GM12878 (cell line): ENCODE results near the gene VIPR2. TPM values are rescaled to one million over a fixed set of nuclear protein-coding genes. Genes with fewer than 3 reads are reported as not detected.

Experiments
- ATAC-seq: fragments of 200-7000 bp; cut with Tn5 transposase; 3 replicates; pipeline ENCODE4 v1.9.1; 2020; ENCODE audit warnings: mild to moderate bottlenecking, moderate library complexity
- BruUV-seq: library from RNA; stranded (reverse); fragments of 400-500 nt; replicated peaks from 2 replicates; lab custom pipeline; 2021; lab: Mats Ljungman, UMichigan
- CTCF ChIA-PET: fragments of 300-600 bp; sonication (Branson Sonifier 250); formaldehyde crosslinking; extraction: SDS; loops from one replicate; lab custom pipeline; 2021; ENCODE audit warnings: inconsistent platforms; lab: Yijun Ruan, JAX
- POLR2A ChIA-PET: fragments of 350-600 bp; formaldehyde crosslinking; extraction: SDS; loops from one replicate; lab custom pipeline; 2021; ENCODE audit warnings: inconsistent platforms; lab: Charles Lee
- RAD21 ChIA-PET: fragments of 300-600 bp; sonication (Branson Sonifier 250); formaldehyde crosslinking; loops from one replicate; lab custom pipeline; 2023; ENCODE audit warnings: antibody characterized with exemption; ENCODE audit not compliant: unreplicated experiment; lab: Charles Lee
- SMC1A ChIA-PET: fragments of 300-600 bp; sonication (Branson Sonifier 250); formaldehyde crosslinking; loops from one replicate; lab custom pipeline; 2023; ENCODE audit not compliant: unreplicated experiment, uncharacterized antibody; lab: Charles Lee
- DNase-seq: peaks from one replicate; pipeline ENCODE4 v3.0.0-alpha.2; 2011; ENCODE audit warnings: low read depth, low spot score
- FAIRE-seq: peaks from 3 replicates; lab custom pipeline; 2011; peaks lifted over from hg19 to GRCh38; lab: Jason Lieb, UNC
- H2AFZ ChIP-seq: 2 replicates; pipeline ENCODE4 v1.6.0; 2011; ENCODE audit warnings: low read depth, low read length, control low read depth; ENCODE audit not compliant: control insufficient read depth
- H3K27ac ChIP-seq: 2 replicates; pipeline ENCODE4 v1.5.1; 2011; ENCODE audit warnings: control low read depth; ENCODE audit not compliant: control insufficient read depth, insufficient read depth
- H3K27me3 ChIP-seq, 2 experiments: replicated peaks in 1 of 2; 2 replicates each; pipeline versions ENCODE4 v1.6.0 to v1.6.1; 2011; ENCODE audit warnings: low read length in 1 of 2; ENCODE audit not compliant: control insufficient read depth in 2 of 2, insufficient read depth in 2 of 2
- H3K36me3 ChIP-seq, 2 experiments: 2 replicates each; pipeline ENCODE4 v1.5.1; 2011; ENCODE audit warnings: low read length in 1 of 2; ENCODE audit not compliant: control insufficient read depth in 2 of 2, insufficient read depth in 2 of 2
- H3K4me1 ChIP-seq: 2 replicates; pipeline ENCODE4 v1.6.1; 2011; ENCODE audit warnings: mild to moderate bottlenecking, low read length, moderate library complexity, mixed read lengths; ENCODE audit not compliant: control insufficient read depth, insufficient read depth
- H3K4me2 ChIP-seq: 2 replicates; pipeline ENCODE4 v1.6.0; 2011; ENCODE audit warnings: control low read depth; ENCODE audit not compliant: control insufficient read depth, insufficient read depth
- H3K4me3 ChIP-seq: fragments of 200-600 bp; sonication (generic); 2 replicates; pipeline ENCODE4 v1.5.1; 2016
- H3K79me2 ChIP-seq: 2 replicates; pipeline ENCODE4 v1.6.0; 2011; ENCODE audit warnings: low read length; ENCODE audit not compliant: control insufficient read depth, insufficient read depth
- H3K9ac ChIP-seq: 2 replicates; pipeline ENCODE4 v1.8.0; 2011; ENCODE audit warnings: low read length, control low read depth, mixed read lengths; ENCODE audit not compliant: control insufficient read depth, insufficient read depth
- H3K9me3 ChIP-seq: replicated peaks from 3 replicates; pipeline ENCODE4 v1.5.1; 2011; ENCODE audit warnings: mild to moderate bottlenecking, low read length; ENCODE audit not compliant: control insufficient read depth, insufficient read depth
- H4K20me1 ChIP-seq: 2 replicates; pipeline ENCODE4 v1.6.0; 2011; ENCODE audit not compliant: control insufficient read depth, insufficient read depth
- ETV6 ChIP-seq, 2 experiments: fragments of 450-650 bp in 1 of 2; IDR thresholded peaks in 1 of 2; conservative IDR thresholded peaks in 1 of 2; 2 replicates each; pipeline ENCODE4 v1.6.1; 2014; ENCODE audit warnings: antibody characterized with exemption in 1 of 2, borderline replicate concordance in 1 of 2, low read depth in 1 of 2, mild to moderate bottlenecking in 1 of 2, moderate library complexity in 1 of 2
- KDM1A ChIP-seq: fragments of 200-600 bp; sonication (generic); IDR thresholded peaks from 2 replicates; pipeline ENCODE4 v1.6.1; 2016; ENCODE audit warnings: borderline replicate concordance
- MYC ChIP-seq: IDR thresholded peaks from 2 replicates; pipeline ENCODE4 v1.6.1; 2011; ENCODE audit warnings: mild to moderate bottlenecking, low read length, moderate library complexity, inconsistent platforms; ENCODE audit not compliant: insufficient read depth, insufficient replicate concordance, insufficient read length, severe bottlenecking
- NR2C2 ChIP-seq: IDR thresholded peaks from 2 replicates; pipeline ENCODE4 v1.6.1; 2011; ENCODE audit warnings: borderline replicate concordance, low read depth; ENCODE audit not compliant: control insufficient read depth, insufficient read length
- ZNF274 ChIP-seq: IDR thresholded peaks from one replicate; pipeline ENCODE4 v1.8.0; 2011; ENCODE audit not compliant: insufficient read length, insufficient read depth
- ZNF384 ChIP-seq: IDR thresholded peaks from 2 replicates; pipeline ENCODE4 v1.6.1; 2012; ENCODE audit warnings: low read depth, mild to moderate bottlenecking, low read length, improper control_type of control experiment, borderline replicate concordance
- WGBS: methylation state at CpG from one replicate; pipeline ENCODE4 v1.1.6; 2016; ENCODE audit warnings: low lambda C conversion rate; ENCODE audit not compliant: insufficient replicate concordance, insufficient coverage; ENCODE audit errors: missing lambda C conversion rate; 5-methylcytosine and 5-hydroxymethylcytosine counted together
- in situ Hi-C: fragments of 300-500 bp; cut with MboI; formaldehyde crosslinking; loops from 9 replicates; pipeline ENCODE4 v1.14.3; 2018; ENCODE audit warnings: mixed read lengths
- intact Hi-C: fragments of 100-400 bp; cut with micrococcal nuclease; formaldehyde crosslinking; loops from one replicate; pipeline ENCODE4 v1.14.2; 2022; ENCODE audit not compliant: unreplicated experiment
- polyA plus RNA-seq, 11 experiments: library from polyadenylated mRNA; depleted of rRNA in 4 of 11; unstranded in 6 of 11; stranded (reverse) in 5 of 11; fragments of >200 nt; fragmentation: Nextera tagmentation in 4 of 11; fragmentation: Illumina TruSeq in 1 of 11; extraction: Ambion mirVana in 4 of 11; extraction: Trizol in 1 of 11; gene quantifications; 1 replicate in 1 of 11; 2 replicates in 10 of 11; pipeline versions ENCODE4 v1.2.1 to v1.2.3, GENCODE V29; 2011 to 2016; ENCODE audit warnings: inconsistent platforms in 2 of 11, missing spikeins in 2 of 11, low read depth in 1 of 11
- total RNA-seq, 4 experiments: library from RNA; depleted of rRNA in 3 of 4; stranded (reverse); fragments of >200 nt in 3 of 4; fragmentation: Illumina TruSeq in 1 of 4; extraction: Trizol in 1 of 4; gene quantifications; 2 replicates each; pipeline versions ENCODE4 v1.2.1 to v1.2.3, GENCODE V29; 2013 to 2021
- TF ChIP-seq, protein P1 (sequence below): fragments of 450-650 bp; formaldehyde crosslinking; IDR thresholded peaks from 2 replicates; pipeline ENCODE4 v1.4.0; 2022; ENCODE audit warnings: mild to moderate bottlenecking, moderate library complexity

VIPR2 gene
- total and polyA plus RNA-seq, 10 of the 15 experiments (the other 5 are each of a cell fraction or from before 2014, with no cell fraction given): not detected

DNA sequence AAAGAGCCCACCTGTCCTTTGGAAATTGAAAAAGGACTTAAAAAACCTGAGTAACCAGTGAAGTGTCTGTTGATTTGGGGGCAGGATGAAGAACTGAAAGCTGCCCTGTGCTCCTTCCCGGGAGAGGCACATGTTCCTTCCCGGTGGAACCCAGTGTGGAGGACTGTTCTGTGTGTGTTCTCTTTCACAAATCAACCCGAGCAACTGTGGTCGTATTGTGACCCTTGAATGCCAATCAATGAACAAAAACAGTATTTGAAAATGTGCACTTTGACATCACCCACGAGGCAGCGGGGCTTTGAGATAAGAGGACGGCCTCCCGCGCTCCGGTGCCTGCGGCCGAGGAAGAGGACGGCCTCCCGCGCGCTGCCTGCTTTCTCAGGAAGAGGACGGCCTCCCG is 139.0 kb downstream of the VIPR2 start:
- CTCF ChIA-PET: no interaction called here
- TF ChIP-seq ZNF274: no peak
- TF ChIP-seq MYC: no peak
- no TSS peak for BruUV-seq
- H3K79me2 ChIP-seq: no peaks in the 10 kb centered on the region
- in situ Hi-C loops (no loop called here), intact Hi-C loops (no loop called here)
- no peaks in the 10 kb centered on the region for H4K20me1 ChIP-seq
- no peak overlapping the region for H3K27ac ChIP-seq
- FAIRE-seq: no peak
- no peaks in the 10 kb centered on the region for H3K9me3 ChIP-seq
- no peaks in the 10 kb centered on the region for H3K4me1 ChIP-seq
- WGBS: 67% methylated on average over 18 of the region's 18 CpGs
- no peak overlapping the region for H3K4me2 ChIP-seq
- POLR2A ChIA-PET: no interaction called here
- SMC1A ChIA-PET: no interaction called here
- no peak for ATAC-seq
- no peak overlapping the region for H2AFZ ChIP-seq
- no peak overlapping the region for H3K4me3 ChIP-seq
- no peaks in the 10 kb centered on the region for H3K27me3 ChIP-seq
- H3K36me3 ChIP-seq: no peaks in the 10 kb centered on the region
- H3K9ac ChIP-seq: no peak overlapping the region
- RAD21 ChIA-PET: no interaction called here
- no peak for DNase-seq

DNA sequence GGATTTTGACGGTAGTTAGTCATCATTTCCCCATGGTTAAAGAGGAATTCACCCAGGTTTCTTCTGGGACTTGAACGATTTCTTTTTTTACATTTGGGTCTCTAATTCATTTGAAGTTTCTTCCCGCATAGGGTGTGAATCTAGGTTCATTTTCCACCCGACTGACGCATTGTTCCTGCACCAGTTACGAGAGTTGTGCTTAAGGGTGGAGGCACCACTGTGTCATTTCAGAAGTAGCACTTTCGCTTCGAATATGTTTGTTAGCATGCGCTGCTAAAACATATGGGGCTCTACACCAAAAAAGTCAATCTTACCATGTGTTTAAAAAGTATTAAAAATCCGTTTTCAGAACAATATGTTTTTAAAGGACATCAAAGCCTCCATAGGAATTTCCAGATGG is 140.3 kb downstream of the VIPR2 start:
- BruUV-seq: no TSS peak
- no peak for ATAC-seq

More for the DNA sequence above, 140.3 kb downstream of the VIPR2 start:
- Histone ChIP-seq H3K27ac (no peak overlapping the region), H3K9me3 (no peaks in the 10 kb centered on the region), H3K9ac (no peak overlapping the region), H3K36me3 (no peaks in the 10 kb centered on the region), H2AFZ (no peak overlapping the region), H3K4me1 (no peaks in the 10 kb centered on the region), H4K20me1 (no peaks in the 10 kb centered on the region), H3K4me3 (no peak overlapping the region), H3K4me2 (no peak overlapping the region), H3K27me3 (no peaks in the 10 kb centered on the region), H3K79me2 (no peaks in the 10 kb centered on the region)
- ChIA-PET POLR2A (no interaction called here), SMC1A (no interaction called here), RAD21 (no interaction called here), CTCF (no interaction called here)
- no peak for DNase-seq
- intact Hi-C loops: no loop called here
- in situ Hi-C loops: no loop called here
- TF ChIP-seq KDM1A (no peak), NR2C2 (no peak), ETV6 (conservative IDR thresholded peaks at IDR 0.05 in 1 of 2, IDR thresholded peaks at IDR 0.05 in 1 of 2; ENCODE audit: borderline replicate concordance in 1 of 2, low read depth in 1 of 2) (no peak), ZNF384 (no peak)
- TF ChIP-seq, protein P1, sequence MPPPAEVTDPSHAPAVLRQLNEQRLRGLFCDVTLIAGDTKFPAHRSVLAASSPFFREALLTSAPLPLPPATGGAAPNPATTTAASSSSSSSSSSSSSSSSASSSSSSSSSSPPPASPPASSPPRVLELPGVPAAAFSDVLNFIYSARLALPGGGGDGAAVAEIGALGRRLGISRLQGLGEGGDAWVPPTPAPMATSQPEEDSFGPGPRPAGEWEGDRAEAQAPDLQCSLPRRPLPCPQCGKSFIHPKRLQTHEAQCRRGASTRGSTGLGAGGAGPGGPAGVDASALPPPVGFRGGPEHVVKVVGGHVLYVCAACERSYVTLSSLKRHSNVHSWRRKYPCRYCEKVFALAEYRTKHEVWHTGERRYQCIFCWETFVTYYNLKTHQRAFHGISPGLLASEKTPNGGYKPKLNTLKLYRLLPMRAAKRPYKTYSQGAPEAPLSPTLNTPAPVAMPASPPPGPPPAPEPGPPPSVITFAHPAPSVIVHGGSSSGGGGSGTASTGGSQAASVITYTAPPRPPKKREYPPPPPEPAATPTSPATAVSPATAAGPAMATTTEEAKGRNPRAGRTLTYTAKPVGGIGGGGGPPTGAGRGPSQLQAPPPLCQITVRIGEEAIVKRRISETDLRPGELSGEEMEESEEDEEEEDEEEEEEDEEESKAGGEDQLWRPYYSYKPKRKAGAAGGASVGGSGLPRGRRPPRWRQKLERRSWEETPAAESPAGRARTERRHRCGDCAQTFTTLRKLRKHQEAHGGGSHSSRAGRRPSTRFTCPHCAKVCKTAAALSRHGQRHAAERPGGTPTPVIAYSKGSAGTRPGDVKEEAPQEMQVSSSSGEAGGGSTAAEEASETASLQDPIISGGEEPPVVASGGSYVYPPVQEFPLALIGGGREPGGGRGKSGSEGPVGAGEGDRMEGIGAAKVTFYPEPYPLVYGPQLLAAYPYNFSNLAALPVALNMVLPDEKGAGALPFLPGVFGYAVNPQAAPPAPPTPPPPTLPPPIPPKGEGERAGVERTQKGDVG: no peak
- no peak for FAIRE-seq
- WGBS: 2% methylated on average over 10 of the region's 10 CpGs
